ENCODE measurements around the gene LIG4.

LIG4 gene

DNA sequence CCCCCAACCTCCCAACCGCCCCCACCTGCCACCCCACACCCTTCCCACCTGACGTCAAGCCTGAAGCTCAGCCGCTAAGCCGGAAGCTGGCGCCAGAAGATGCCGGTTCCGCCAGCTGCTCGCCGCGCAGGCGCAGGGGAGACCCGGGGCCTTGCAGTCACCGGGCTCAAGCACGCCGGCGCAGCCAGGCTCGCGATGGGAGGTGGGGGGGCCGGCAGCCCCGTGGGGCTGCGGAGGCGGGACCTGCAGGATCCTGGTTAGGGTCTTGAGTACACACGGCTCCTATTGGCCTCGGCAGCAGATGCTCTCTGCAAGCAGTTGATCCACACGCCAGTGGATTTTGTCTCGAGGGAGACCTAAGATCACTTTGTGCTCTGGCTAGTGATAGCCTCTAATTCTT is at the start of gene LIG4:
Gene LIG4 (minus strand): TSS at position 101 of the 400 bp plus-strand sequence. CDS start 4,268 bp downstream, outside the sequence.
- peaks cover 19% of the 10 kb centered on the region for H3K4me1 ChIP-seq (ENCODE audit: insufficient read depth, poor library complexity, severe bottlenecking)
- peak within 1 kb of the TSS; percentile 18 for H3K27ac ChIP-seq (ENCODE audit: poor library complexity, severe bottlenecking)
- TF ChIP-seq, protein P1, sequence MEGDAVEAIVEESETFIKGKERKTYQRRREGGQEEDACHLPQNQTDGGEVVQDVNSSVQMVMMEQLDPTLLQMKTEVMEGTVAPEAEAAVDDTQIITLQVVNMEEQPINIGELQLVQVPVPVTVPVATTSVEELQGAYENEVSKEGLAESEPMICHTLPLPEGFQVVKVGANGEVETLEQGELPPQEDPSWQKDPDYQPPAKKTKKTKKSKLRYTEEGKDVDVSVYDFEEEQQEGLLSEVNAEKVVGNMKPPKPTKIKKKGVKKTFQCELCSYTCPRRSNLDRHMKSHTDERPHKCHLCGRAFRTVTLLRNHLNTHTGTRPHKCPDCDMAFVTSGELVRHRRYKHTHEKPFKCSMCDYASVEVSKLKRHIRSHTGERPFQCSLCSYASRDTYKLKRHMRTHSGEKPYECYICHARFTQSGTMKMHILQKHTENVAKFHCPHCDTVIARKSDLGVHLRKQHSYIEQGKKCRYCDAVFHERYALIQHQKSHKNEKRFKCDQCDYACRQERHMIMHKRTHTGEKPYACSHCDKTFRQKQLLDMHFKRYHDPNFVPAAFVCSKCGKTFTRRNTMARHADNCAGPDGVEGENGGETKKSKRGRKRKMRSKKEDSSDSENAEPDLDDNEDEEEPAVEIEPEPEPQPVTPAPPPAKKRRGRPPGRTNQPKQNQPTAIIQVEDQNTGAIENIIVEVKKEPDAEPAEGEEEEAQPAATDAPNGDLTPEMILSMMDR (IDR thresholded peaks at IDR 0.05; ENCODE audit: poor library complexity, severe bottlenecking), result no peak
- H3K9me3 ChIP-seq (ENCODE audit: severe bottlenecking), result no peaks in the 10 kb centered on the region
- ATAC-seq (ENCODE audit: low read depth) (peak; percentile 69), DNase-seq (ENCODE audit: low spot score) (peak; percentile 90)
- peaks cover 14% of the 10 kb centered on the region for H3K36me3 ChIP-seq (ENCODE audit: low read depth)
- no peaks in the 10 kb centered on the region for H3K27me3 ChIP-seq (ENCODE audit: insufficient read depth, poor library complexity, severe bottlenecking)
- H3K4me3 ChIP-seq (ENCODE audit: severe bottlenecking), result peak within 1 kb of the TSS; percentile 33

DNA sequence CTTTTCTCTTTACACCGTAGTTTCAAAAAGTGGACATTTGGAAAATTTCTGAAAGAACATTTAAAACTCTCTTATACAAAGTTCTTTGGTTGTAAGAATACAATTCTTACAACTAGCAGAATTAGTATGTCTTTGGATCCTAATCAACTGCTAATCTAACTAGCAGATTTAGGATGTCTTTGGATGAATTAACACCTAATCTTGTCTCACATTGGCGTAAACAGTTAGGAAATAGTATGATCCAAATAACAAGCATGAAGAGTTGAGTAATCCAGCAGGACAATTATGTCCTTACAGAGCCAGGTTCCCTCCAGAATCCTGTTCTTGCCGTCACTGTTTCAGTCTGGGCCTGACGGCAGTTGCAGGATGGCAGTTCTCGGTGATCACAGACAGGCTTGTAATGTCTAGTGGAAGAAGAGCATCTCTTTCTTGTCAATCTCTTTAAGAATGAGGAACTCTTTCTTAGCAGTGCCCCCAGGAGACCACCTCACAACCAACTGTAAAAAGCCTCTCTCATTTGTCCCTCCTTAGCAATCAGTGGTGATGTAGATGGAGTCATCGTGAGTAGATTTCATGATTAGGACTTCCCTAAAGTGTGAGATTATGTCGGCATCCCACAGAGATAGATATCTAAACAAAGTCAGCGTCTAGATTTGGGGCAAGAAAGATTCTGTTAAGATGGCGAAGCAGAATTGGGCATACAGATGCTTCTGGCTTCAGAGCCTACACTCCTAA is 48.5 kb upstream of the LIG4 start:
- no peak overlapping the region for H3K27ac ChIP-seq (ENCODE audit: poor library complexity, severe bottlenecking)
- DNase-seq (ENCODE audit: low spot score), result no peak
- ATAC-seq (ENCODE audit: low read depth), result no peak
- H3K27me3 ChIP-seq (ENCODE audit: insufficient read depth, poor library complexity, severe bottlenecking), result no peaks in the 10 kb centered on the region
- no peaks in the 10 kb centered on the region for H3K9me3 ChIP-seq (ENCODE audit: severe bottlenecking)
- H3K4me3 ChIP-seq (ENCODE audit: severe bottlenecking), result no peak overlapping the region
- no peaks in the 10 kb centered on the region for H3K36me3 ChIP-seq (ENCODE audit: low read depth)
- H3K4me1 ChIP-seq (ENCODE audit: insufficient read depth, poor library complexity, severe bottlenecking), result no peaks in the 10 kb centered on the region
- TF ChIP-seq, protein P1 (IDR thresholded peaks at IDR 0.05; ENCODE audit: poor library complexity, severe bottlenecking), result no peak

DNA sequence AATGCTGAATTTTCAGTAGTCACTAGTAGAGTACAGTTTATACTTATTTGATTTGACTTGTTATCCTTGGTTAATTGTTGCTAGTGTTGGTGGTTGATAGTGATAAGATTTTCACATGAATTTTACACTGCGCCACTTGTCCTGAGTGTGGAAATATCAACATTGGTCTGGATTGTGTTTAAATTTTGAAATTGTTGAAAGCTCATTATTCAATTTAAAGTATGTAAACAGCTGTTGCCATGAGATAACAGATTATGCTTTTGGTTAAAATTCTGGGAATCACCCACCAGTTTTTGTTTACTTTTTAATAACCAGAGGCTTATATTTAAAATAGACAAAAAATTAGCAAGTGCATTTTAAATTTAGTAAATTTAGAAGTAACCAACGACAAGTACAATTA is 41.9 kb upstream of the LIG4 start:
- Histone ChIP-seq H3K27me3 (ENCODE audit: insufficient read depth, poor library complexity, severe bottlenecking) (no peaks in the 10 kb centered on the region), H3K4me1 (ENCODE audit: insufficient read depth, poor library complexity, severe bottlenecking) (no peaks in the 10 kb centered on the region), H3K27ac (ENCODE audit: poor library complexity, severe bottlenecking) (no peak overlapping the region), H3K9me3 (ENCODE audit: severe bottlenecking) (no peaks in the 10 kb centered on the region), H3K4me3 (ENCODE audit: severe bottlenecking) (no peak overlapping the region), H3K36me3 (ENCODE audit: low read depth) (no peaks in the 10 kb centered on the region)
- ATAC-seq (ENCODE audit: low read depth), result no peak
- no peak for DNase-seq (ENCODE audit: low spot score)
- TF ChIP-seq, protein P1 (IDR thresholded peaks at IDR 0.05; ENCODE audit: poor library complexity, severe bottlenecking), result no peak

DNA sequence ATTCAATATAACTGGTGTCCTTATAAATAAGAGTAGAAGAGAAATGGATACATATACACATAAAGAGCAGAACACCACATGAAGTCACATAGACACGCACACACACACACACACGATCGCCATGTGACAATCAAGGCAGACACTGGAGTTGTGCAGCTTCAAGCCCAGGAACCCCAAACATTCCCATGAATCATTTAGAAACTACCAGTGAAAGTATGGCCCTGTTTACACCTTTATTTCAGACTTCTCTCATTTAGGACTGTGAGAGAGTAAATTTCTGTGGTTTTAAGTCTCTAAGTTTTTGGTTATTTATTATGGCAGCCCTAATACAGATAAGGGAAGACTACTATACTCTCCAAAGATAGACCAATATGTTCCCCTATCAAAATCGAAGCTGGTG is 33.8 kb upstream of the LIG4 start:
- Histone ChIP-seq H3K4me3 (ENCODE audit: severe bottlenecking) (no peak overlapping the region), H3K27ac (ENCODE audit: poor library complexity, severe bottlenecking) (no peak overlapping the region), H3K4me1 (ENCODE audit: insufficient read depth, poor library complexity, severe bottlenecking) (no peaks in the 10 kb centered on the region), H3K36me3 (ENCODE audit: low read depth) (no peaks in the 10 kb centered on the region), H3K9me3 (ENCODE audit: severe bottlenecking) (no peaks in the 10 kb centered on the region), H3K27me3 (ENCODE audit: insufficient read depth, poor library complexity, severe bottlenecking) (no peaks in the 10 kb centered on the region)
- ATAC-seq (ENCODE audit: low read depth) (no peak), DNase-seq (ENCODE audit: low spot score) (no peak)
- TF ChIP-seq, protein P1 (IDR thresholded peaks at IDR 0.05; ENCODE audit: poor library complexity, severe bottlenecking), result no peak

DNA sequence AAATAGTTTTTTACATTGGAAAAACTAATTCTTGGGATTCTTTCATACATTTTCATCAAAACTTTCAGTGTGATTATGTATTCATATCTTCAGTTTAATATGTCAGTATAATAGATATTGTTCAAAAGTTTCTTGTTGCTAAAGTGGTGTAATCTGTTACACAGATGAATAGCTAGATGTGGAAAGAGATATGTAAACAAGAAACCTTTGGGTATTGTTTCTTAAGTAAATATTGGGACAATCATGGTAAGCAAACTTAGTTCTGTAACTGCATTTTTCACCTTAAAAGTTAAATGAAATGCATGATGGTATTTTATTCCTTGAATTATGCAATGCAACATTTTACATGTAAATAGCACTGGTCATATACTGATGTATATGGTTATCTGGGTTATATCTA is 15.0 kb upstream of the LIG4 start:
- no peak for DNase-seq (ENCODE audit: low spot score)

More for the DNA sequence above, 15.0 kb upstream of the LIG4 start:
- Histone ChIP-seq H3K9me3 (ENCODE audit: severe bottlenecking) (no peaks in the 10 kb centered on the region), H3K27me3 (ENCODE audit: insufficient read depth, poor library complexity, severe bottlenecking) (no peaks in the 10 kb centered on the region), H3K27ac (ENCODE audit: poor library complexity, severe bottlenecking) (no peak overlapping the region), H3K36me3 (ENCODE audit: low read depth) (peaks cover 18% of the 10 kb centered on the region; the same call in 1 of the 2 replicates), H3K4me1 (ENCODE audit: insufficient read depth, poor library complexity, severe bottlenecking) (no peaks in the 10 kb centered on the region), H3K4me3 (ENCODE audit: severe bottlenecking) (no peak overlapping the region)
- TF ChIP-seq, protein P1 (IDR thresholded peaks at IDR 0.05; ENCODE audit: poor library complexity, severe bottlenecking), result no peak
- ATAC-seq (ENCODE audit: low read depth), result no peak

All from RWPE2 (cell line).